Forelimb muscle (tissue), 1 donor: ENCODE data around the gene PMVK. TPM values are rescaled to one million over a fixed set of nuclear protein-coding genes. Genes with fewer than 3 reads are reported as not detected.

Experiments
- DNase-seq: peaks from one replicate; pipeline ENCODE4 v3.0.0-alpha.2; 2013; ENCODE audit warnings: low read depth
- polyA plus RNA-seq: library from polyadenylated mRNA; unstranded; fragments of 120-200 nt; gene quantifications from one replicate; pipeline ENCODE4 v1.2.1, GENCODE V29; 2013; ENCODE audit not compliant: insufficient read length

The PMVK gene
- polyA plus RNA-seq, 1 donor = 26.8 TPM

DNA sequence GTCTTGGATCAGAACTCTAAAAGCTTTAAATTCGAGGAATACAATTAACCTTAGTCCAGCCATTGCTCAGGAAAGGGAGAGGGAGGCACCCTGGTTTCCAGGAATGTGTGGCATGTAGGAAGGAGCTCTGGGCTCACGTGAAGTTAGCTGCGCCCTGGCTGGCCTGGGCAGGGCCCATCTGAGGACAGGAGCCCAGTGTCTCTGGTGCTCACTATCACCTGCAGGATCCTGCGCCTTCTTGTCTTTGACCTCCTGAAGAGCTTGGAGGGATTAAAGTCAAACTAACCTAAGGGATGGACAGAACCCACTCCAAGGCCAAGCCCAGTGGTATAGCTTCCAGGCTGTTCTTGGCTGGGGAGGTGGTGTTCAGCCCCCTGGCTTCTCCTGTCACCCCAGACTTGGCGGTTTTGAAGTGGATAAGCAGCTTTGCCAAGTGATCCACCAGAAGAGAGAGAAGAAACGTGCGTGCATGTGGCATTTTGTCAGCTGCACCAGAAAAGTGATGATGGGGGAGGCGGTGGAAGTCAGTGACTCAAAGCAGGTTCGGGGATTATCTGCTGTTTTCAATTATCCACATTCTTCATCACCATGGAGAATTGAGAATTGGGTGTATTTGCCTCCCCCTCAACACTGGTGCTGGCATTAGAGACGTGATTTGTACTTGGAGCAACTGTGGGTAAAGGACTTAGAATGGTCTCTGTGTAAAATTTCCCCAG, 54.5 kb downstream of the PMVK start:
- no peak for DNase-seq

DNA sequence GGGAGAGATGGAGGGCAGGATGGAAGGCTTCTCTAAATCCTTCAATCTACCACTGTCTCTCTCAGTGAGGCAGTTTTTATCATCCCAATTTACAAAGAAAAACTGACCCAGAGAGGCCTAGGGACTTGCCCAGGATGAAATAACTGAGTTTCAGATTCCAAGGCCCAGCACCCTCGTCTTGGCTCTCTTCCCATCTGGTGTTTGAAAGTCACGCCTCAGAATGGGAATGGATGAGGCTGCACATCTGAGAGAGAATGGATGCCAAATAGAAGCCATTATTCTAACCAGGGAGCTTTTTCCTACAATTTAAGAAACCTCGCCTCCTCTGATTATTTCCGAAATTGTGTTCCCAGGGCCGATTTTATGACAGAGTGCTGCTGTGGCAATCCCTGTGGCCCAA, 55.8 kb downstream of the PMVK start:
- no peak for DNase-seq

DNA sequence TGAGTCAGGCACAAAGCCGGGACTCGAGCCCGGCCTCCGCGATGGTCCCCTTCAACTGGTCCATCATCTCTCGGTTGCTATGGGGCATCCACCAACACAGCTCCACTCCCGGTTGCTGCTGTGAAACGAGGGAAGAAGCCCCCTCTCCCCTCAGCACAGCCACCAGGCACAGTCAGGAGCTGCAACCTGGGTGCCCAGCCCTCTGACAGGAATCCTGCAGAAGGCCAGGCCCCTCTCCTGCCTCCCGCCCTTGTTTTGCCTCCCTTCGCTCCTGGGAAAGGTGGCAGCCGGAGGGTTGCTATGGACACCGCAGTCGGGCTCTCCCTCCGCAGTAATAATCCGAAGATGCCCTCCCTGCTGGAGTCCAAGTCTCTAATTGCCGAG, 57.5 kb downstream of the PMVK start:
- DNase-seq = no peak

DNA sequence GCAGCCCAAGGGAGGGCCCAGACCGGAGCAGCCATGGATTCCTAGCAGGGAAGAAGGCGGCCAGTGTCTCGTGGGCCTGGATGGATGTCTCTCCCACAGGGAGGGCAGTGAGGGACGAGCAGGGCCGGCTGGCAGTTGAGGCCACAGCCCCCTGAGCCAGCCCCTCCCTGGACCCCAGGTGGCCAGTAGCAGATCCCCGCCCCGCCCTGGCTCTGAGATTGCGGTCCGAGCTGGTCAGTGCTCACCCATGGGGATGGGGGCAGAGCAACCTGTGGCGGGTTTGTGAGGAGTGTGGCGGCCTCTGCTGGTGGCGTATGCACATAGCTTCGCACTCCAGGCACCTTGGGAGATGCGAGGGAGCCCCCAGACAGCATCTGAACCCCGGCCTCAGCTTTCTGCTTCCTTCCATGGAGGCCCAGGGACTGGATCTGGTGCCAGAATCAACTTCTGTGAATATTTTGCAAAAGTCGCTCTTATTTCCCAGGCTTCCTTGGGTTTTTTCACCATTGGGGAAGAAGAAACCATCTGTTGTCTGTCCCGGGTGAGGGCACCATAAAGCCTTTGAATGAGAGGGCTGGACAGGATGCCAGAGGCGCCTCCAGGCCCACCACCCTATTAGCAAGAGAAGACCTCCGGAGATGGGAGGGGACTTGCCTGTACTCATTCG, 58.0 kb downstream of the PMVK start:
- DNase-seq = no peak

DNA sequence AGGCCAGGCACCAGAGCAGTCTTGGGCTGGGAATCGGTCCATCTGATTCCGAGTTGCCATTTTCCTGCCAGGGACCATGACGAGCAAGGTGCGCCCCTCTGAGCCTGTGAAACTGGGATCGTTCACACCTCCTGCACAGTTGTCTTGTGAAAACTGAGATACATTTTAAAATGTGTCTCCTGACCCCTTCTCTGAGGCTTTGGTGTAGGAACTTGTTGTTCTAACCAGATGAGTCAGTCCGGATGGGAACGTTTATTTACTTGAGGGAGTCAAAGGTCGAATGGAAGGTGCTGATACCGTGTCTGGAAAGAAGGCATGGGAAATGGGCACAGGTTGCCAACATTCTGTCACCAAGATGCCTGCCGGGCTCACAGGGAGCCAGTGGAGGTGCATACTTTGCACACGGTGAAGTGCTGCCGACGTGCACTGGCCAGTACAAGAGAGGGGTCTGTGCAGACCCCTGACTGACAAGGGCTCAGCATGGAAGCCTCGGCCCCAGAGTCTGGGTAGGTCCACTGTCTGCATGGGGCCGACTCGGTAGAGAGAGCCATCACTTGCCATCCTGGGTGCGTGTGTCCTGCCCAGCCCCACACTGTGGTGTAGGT, 59.0 kb downstream of the PMVK start:
- no peak for DNase-seq

DNA sequence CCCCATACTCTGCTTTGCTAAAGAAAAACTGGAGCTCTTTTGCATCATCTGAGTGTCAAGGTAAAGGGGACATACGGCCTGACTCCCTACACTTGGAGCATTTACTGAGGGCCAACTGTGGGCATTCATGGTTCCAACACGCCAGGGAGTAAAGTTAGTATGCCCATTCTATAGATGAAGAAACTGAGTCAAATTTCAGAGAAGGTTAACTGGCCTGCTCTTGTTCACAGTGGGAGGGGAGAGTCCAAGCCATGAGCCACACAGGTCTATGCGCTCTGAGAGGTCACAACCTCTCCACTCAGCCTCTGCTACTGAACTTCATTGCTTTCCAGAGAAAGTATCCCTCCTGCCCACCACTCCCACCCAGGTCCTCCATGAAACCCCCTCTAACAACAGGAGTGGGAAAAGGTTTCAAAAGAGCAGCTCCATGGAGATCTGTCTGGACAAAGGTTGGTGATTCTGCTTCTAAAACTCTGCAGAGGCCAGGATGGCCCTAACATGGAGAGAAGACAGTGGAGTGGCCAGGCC, 59.6 kb downstream of the PMVK start:
- DNase-seq = no peak

Other genes with a start within 250 kb of the PMVK start
- 10.1 TPM for gene KCNN3, start 66.4 kb downstream of the PMVK start, polyA plus RNA-seq
- gene PBXIP1, start 19.4 kb upstream of the PMVK start, polyA plus RNA-seq = 164 TPM
- 28.3 TPM for gene PYGO2, start 25.1 kb upstream of the PMVK start, polyA plus RNA-seq
- gene SHC1, start 34.0 kb upstream of the PMVK start, polyA plus RNA-seq = 67.4 TPM
- gene CKS1B, start 38.0 kb upstream of the PMVK start, polyA plus RNA-seq = 47.6 TPM
- 20.6 TPM for gene FLAD1, start 46.6 kb upstream of the PMVK start, polyA plus RNA-seq
- not detected for gene LENEP, start 56.9 kb upstream of the PMVK start, polyA plus RNA-seq
- gene ZBTB7B, start 66.1 kb upstream of the PMVK start, polyA plus RNA-seq = 11.4 TPM
- gene DCST2, start 97.1 kb upstream of the PMVK start, polyA plus RNA-seq = 0.63 TPM
- gene DCST1, start 97.1 kb upstream of the PMVK start, polyA plus RNA-seq = 0.09 TPM
- gene ADAM15, start 114.6 kb upstream of the PMVK start, polyA plus RNA-seq = 57.1 TPM
- gene EFNA4, start 127.0 kb upstream of the PMVK start, polyA plus RNA-seq = 6.5 TPM
- 2.1 TPM for gene EFNA3, start 142.1 kb upstream of the PMVK start, polyA plus RNA-seq
- gene EFNA1, start 191.2 kb upstream of the PMVK start, polyA plus RNA-seq = 20.6 TPM
- 18.6 TPM for gene SLC50A1, start 199.1 kb upstream of the PMVK start, polyA plus RNA-seq
- gene DPM3, start 203.8 kb upstream of the PMVK start, polyA plus RNA-seq = 23.9 TPM
- gene KRTCAP2, start 236.6 kb upstream of the PMVK start, polyA plus RNA-seq = 85.3 TPM
- 0.46 TPM for gene TRIM46, start 237.1 kb upstream of the PMVK start, polyA plus RNA-seq